ENCODE results near the gene DZIP1L. TPM values are rescaled to one million over a fixed set of nuclear protein-coding genes. Genes with fewer than 3 reads are reported as not detected.
"Not testable (repeated sequence)": the region's sequence is repeated elsewhere in the genome, so short reads cannot be mapped to it uniquely, and the experiment has no call there.

DZIP1L gene
- total RNA-seq, 1 donor from 2014 or later, result 3.3 TPM

DNA sequence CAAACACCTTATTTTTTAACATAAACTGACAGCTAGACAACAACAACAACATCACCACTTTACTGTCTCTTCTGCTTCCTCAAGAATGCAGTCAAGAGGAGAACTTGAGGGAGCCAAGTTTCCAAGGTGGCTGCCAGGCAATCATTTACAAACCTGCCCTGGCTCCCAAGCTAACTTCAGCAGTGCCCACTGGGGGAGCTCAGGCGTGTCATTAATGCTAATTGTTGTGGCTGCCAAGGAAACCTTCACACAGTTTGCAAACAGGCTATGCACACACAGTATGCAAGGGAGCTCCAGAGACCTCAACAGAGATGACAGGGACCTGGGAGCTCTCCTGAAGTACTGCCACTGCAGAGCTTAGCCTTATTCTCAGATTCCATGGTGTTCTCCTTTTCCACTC, 2.1 kb downstream of the DZIP1L start:
- H3K4me3 Mint-ChIP-seq (ENCODE audit: unreplicated experiment), result no peak overlapping the region
- no peak for DNase-seq
- TF ChIP-seq, protein P1, sequence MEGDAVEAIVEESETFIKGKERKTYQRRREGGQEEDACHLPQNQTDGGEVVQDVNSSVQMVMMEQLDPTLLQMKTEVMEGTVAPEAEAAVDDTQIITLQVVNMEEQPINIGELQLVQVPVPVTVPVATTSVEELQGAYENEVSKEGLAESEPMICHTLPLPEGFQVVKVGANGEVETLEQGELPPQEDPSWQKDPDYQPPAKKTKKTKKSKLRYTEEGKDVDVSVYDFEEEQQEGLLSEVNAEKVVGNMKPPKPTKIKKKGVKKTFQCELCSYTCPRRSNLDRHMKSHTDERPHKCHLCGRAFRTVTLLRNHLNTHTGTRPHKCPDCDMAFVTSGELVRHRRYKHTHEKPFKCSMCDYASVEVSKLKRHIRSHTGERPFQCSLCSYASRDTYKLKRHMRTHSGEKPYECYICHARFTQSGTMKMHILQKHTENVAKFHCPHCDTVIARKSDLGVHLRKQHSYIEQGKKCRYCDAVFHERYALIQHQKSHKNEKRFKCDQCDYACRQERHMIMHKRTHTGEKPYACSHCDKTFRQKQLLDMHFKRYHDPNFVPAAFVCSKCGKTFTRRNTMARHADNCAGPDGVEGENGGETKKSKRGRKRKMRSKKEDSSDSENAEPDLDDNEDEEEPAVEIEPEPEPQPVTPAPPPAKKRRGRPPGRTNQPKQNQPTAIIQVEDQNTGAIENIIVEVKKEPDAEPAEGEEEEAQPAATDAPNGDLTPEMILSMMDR (IDR thresholded peaks at IDR 0.05; ENCODE audit: partially characterized antibody, unreplicated experiment), result no peak
- H3K9me3 Mint-ChIP-seq (ENCODE audit: unreplicated experiment), result no peaks in the 10 kb centered on the region
- H3K4me1 Mint-ChIP-seq (ENCODE audit: low read depth, unreplicated experiment), result peaks cover 2% of the 10 kb centered on the region
- no peak overlapping the region for H3K27ac Mint-ChIP-seq (ENCODE audit: unreplicated experiment)
- peaks cover 4% of the 10 kb centered on the region for H3K27me3 Mint-ChIP-seq (ENCODE audit: unreplicated experiment)
- H3K36me3 Mint-ChIP-seq (ENCODE audit: unreplicated experiment), result no peaks in the 10 kb centered on the region

DNA sequence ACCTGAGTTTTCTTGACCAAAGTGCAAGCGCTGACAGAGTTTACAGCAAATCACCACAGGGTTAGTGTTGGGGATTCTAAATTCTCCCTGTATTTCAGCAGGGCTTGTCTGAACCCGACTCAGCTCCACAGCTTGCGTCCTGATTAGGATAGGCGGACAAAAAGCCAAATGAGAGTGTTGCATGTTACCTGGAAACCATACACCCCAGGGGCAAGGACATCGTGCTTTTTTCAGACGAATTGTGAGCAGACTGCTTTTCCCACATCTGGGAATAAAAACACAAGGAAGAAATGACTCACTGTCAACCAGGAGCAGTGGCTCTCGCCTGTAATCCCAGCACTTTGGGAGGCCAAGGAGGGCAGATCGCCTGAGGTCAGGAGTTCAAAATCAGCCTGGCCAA, 3.0 kb downstream of the DZIP1L start:
- Mint-ChIP-seq H3K27me3 (ENCODE audit: unreplicated experiment) (peaks cover 4% of the 10 kb centered on the region), H3K9me3 (ENCODE audit: unreplicated experiment) (no peaks in the 10 kb centered on the region), H3K27ac (ENCODE audit: unreplicated experiment) (no peak overlapping the region), H3K36me3 (ENCODE audit: unreplicated experiment) (no peaks in the 10 kb centered on the region), H3K4me1 (ENCODE audit: low read depth, unreplicated experiment) (peaks cover 2% of the 10 kb centered on the region), H3K4me3 (ENCODE audit: unreplicated experiment) (no peak overlapping the region)
- no peak for DNase-seq
- TF ChIP-seq, protein P1 (IDR thresholded peaks at IDR 0.05; ENCODE audit: partially characterized antibody, unreplicated experiment), result no peak

DNA sequence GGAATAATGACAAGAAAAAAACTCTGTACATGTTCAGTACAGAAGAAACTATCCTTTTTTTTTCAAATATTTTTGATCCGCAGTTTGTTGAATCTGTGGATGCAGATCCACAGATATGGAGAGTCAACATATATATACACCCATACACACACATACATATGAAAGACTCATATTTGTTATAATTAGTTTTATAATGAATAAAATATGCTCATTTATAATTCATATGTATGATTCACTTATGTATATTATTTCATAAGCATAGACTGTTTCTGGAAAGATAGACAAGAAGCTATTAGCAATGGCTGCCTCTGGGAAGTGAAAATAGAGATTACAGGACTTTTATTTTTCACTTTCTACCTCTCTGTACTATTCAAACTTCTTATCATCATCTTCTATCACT, 9.8 kb downstream of the DZIP1L start:
- H3K9me3 Mint-ChIP-seq (ENCODE audit: unreplicated experiment), result no peaks in the 10 kb centered on the region
- TF ChIP-seq, protein P1 (IDR thresholded peaks at IDR 0.05; ENCODE audit: partially characterized antibody, unreplicated experiment), result no peak
- no peaks in the 10 kb centered on the region for H3K36me3 Mint-ChIP-seq (ENCODE audit: unreplicated experiment)
- no peak for DNase-seq
- H3K4me3 Mint-ChIP-seq (ENCODE audit: unreplicated experiment), result no peak overlapping the region
- H3K27ac Mint-ChIP-seq (ENCODE audit: unreplicated experiment), result no peak overlapping the region
- H3K4me1 Mint-ChIP-seq (ENCODE audit: low read depth, unreplicated experiment), result no peaks in the 10 kb centered on the region
- H3K27me3 Mint-ChIP-seq (ENCODE audit: unreplicated experiment), result no peaks in the 10 kb centered on the region

DNA sequence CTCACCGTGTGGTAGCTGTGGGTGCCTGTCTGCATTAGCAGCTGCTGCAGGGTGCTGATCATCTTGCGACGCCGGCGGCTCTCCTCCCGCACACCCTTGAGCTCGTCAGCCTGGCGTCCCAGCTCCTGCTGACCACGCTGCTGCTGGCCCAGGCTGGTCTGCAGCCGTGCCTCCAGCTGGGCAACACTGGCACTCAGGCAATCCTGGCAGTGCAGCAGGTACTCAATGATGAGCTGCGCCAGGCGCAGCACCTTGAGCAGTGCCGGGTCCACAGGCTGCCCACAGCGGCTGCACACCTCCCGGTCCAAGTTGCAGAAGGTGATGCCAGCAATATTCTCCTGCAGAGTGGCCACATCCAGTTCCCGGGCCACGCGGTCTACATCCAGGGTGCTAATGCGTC, 11.9 kb downstream of the DZIP1L start:
- Mint-ChIP-seq H3K4me1 (ENCODE audit: low read depth, unreplicated experiment) (no peaks in the 10 kb centered on the region), H3K4me3 (ENCODE audit: unreplicated experiment) (no peak overlapping the region), H3K27me3 (ENCODE audit: unreplicated experiment) (no peaks in the 10 kb centered on the region), H3K36me3 (ENCODE audit: unreplicated experiment) (no peaks in the 10 kb centered on the region), H3K27ac (ENCODE audit: unreplicated experiment) (no peak overlapping the region), H3K9me3 (ENCODE audit: unreplicated experiment) (no peaks in the 10 kb centered on the region)
- TF ChIP-seq, protein P1 (IDR thresholded peaks at IDR 0.05; ENCODE audit: partially characterized antibody, unreplicated experiment), result no peak
- DNase-seq, result no peak

DNA sequence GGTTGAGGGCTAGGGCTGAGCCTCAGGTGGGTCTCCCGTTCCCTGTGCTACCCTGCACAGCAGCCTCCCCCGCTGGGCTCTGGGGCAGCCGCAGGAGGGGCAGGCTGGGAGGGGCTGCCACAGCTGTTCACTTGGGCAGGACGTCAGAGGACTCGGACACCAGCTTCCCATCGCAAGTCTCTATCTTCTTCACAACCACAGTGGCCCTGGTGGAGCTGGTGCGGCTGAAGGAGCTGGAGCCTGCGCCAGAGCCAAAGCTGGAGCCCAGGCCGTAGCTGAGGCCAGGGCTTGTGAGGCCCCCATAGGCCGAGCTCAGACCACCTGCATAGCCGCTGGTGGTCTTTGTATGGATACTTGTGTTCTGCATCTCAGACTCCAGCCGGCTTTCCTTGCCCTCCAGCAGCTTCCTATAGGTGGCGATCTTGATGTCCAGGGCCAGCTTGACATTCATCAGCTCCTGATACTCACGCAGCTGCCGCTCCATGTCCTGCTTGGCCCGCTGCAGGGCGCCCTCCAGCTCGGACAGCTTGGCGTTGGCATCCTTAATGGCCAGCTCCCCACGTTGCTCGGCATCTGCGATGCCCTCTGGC, 14.0 kb downstream of the DZIP1L start:
- H3K27me3 Mint-ChIP-seq (ENCODE audit: unreplicated experiment); H3K36me3 Mint-ChIP-seq (ENCODE audit: unreplicated experiment); H3K4me1 Mint-ChIP-seq (ENCODE audit: low read depth, unreplicated experiment); H3K9me3 Mint-ChIP-seq (ENCODE audit: unreplicated experiment); DNase-seq; H3K4me3 Mint-ChIP-seq (ENCODE audit: unreplicated experiment); H3K27ac Mint-ChIP-seq (ENCODE audit: unreplicated experiment): not testable (repeated sequence)

Measured in glutamatergic neuron (in vitro differentiated cells).